Gastrocnemius medialis (tissue), 4 donors: Measurements from ENCODE around the gene ARHGAP24. TPM values are rescaled to one million over a fixed set of nuclear protein-coding genes. Genes with fewer than 3 reads are reported as not detected.

ENCODE experiments used
- ATAC-seq, 2 donors: fragments of 150-250 bp; one replicate each; pipeline ENCODE4 v1.9.1; 2016
- DNase-seq, 2 donors: peaks; one replicate each; pipeline ENCODE4 v3.0.0-alpha.2; 2019
- H3K27ac ChIP-seq, 4 donors: fragments of 200-600 bp; sonication (generic); 1 replicate in 1 of 4; 2 replicates in 3 of 4; pipeline ENCODE4 v1.5.1; 2016 to 2018; ENCODE audit warnings: mild to moderate bottlenecking in 2 of 4, moderate library complexity in 1 of 4
- H3K27me3 ChIP-seq, 3 donors: fragments of 200-600 bp; sonication (generic) in 2 of 3; 1 replicate in 1 of 3; 2 replicates in 2 of 3; pipeline versions ENCODE4 v1.5.1 to v1.6.0; 2016 to 2019; ENCODE audit warnings: mild to moderate bottlenecking in 1 of 3, moderate library complexity in 1 of 3
- H3K36me3 ChIP-seq, 2 donors: fragments of 200-600 bp; sonication (generic) in 1 of 2; one replicate each; pipeline ENCODE4 v1.5.1; 2017 to 2018
- H3K4me1 ChIP-seq, 2 donors: fragments of 200-600 bp; sonication (generic) in 1 of 2; one replicate each; pipeline ENCODE4 v1.5.1; 2016 to 2017; ENCODE audit warnings: mild to moderate bottlenecking in 2 of 2
- H3K4me3 ChIP-seq, 4 donors: fragments of 200-600 bp; sonication (generic) in 3 of 4; 1 replicate in 1 of 4; 2 replicates in 3 of 4; pipeline ENCODE4 v1.5.1; 2016 to 2019; ENCODE audit warnings: mild to moderate bottlenecking in 2 of 4
- H3K9me3 ChIP-seq, 3 donors: fragments of 200-600 bp; sonication (generic) in 2 of 3; 1 replicate in 1 of 3; 2 replicates in 2 of 3; pipeline ENCODE4 v1.5.1; 2016 to 2019
- CTCF ChIP-seq, 5 experiments: fragments of 450-650 bp in 3 of 5; fragments of 200-600 bp in 2 of 5; sonication (generic) in 2 of 5; IDR thresholded peaks in 4 of 5; conservative IDR thresholded peaks in 1 of 5; 1 replicate in 4 of 5; 2 replicates in 1 of 5; pipeline ENCODE4 v1.5.1; 2016 to 2019; ENCODE audit warnings: antibody characterized with exemption in 5 of 5, mild to moderate bottlenecking in 3 of 5, moderate library complexity in 3 of 5
- POLR2A ChIP-seq, 2 donors: fragments of 450-650 bp; IDR thresholded peaks; one replicate each; pipeline ENCODE4 v1.6.1; 2017; ENCODE audit warnings: antibody characterized with exemption in 2 of 2, mild to moderate bottlenecking in 2 of 2, moderate library complexity in 2 of 2
- in situ Hi-C, 4 donors: fragments of 200-750 bp; cut with MboI; loops; one replicate each; pipeline versions ENCODE4 v1.15.0 to v1.8.0; 2017; ENCODE audit warnings: low sequenced_read_pairs in 4 of 4
- intact Hi-C: fragments of 100-400 bp; cut with DNase I; formaldehyde crosslinking; loops from one replicate; pipeline ENCODE4 v1.15.1; 2023; ENCODE audit warnings: low total_unique reads
- total RNA-seq, 4 donors: library from RNA; depleted of rRNA; stranded (reverse); fragments of >200 nt; gene quantifications; one replicate each; pipeline versions ENCODE4 v1.1.0 to v1.2.3, GENCODE V29; 2016

The ARHGAP24 gene
- total RNA-seq, 4 donors from 2014 or later, result 2.8 to 7.8 (median 5.3) TPM

GRCh38 chr4:85676050-85676425 lies 201.1 kb downstream of the ARHGAP24 start:
- ATAC-seq (no peak), DNase-seq (no peak)
- Histone ChIP-seq H3K4me3 (no peak overlapping the region), H3K27me3 (no peaks in the 10 kb centered on the region), H3K9me3 (no peaks in the 10 kb centered on the region), H3K4me1 (no peaks in the 10 kb centered on the region), H3K27ac (no peak overlapping the region), H3K36me3 (no peaks in the 10 kb centered on the region)
- TF ChIP-seq POLR2A (IDR thresholded peaks at IDR 0.05) (no peak), CTCF (IDR thresholded peaks at IDR 0.05 in 4 of 5, conservative IDR thresholded peaks at IDR 0.05 in 1 of 5) (no peak)
- in situ Hi-C loops, result no loop called here
- intact Hi-C loops, result no loop called here

- in situ Hi-C loops (no loop called here), intact Hi-C loops (no loop called here)
- no peaks in the 10 kb centered on the region for H3K9me3 ChIP-seq
- H3K36me3 ChIP-seq, result no peaks in the 10 kb centered on the region
- no peak overlapping the region for H3K27ac ChIP-seq
- ATAC-seq, result no peak
- no peak overlapping the region for H3K4me3 ChIP-seq
- no peaks in the 10 kb centered on the region for H3K4me1 ChIP-seq
- H3K27me3 ChIP-seq, result no peaks in the 10 kb centered on the region
- TF ChIP-seq CTCF (IDR thresholded peaks at IDR 0.05 in 4 of 5, conservative IDR thresholded peaks at IDR 0.05 in 1 of 5) (no peak), POLR2A (IDR thresholded peaks at IDR 0.05) (no peak)
- DNase-seq, result no peak
Measured at GRCh38 chr4:85676850-85677590, 202.1 kb downstream of the ARHGAP24 start.

GRCh38 chr4:85681221-85681657 lies 206.3 kb downstream of the ARHGAP24 start:
- Histone ChIP-seq H3K9me3 (no peaks in the 10 kb centered on the region), H3K27me3 (no peaks in the 10 kb centered on the region), H3K4me1 (no peaks in the 10 kb centered on the region), H3K36me3 (no peaks in the 10 kb centered on the region), H3K27ac (peak overlapping the region in 2 of 4 donors; percentile 11 to 31), H3K4me3 (no peak overlapping the region)
- no peak for TF ChIP-seq CTCF (IDR thresholded peaks at IDR 0.05 in 4 of 5, conservative IDR thresholded peaks at IDR 0.05 in 1 of 5)
- TF ChIP-seq POLR2A (IDR thresholded peaks at IDR 0.05), result no peak
- intact Hi-C loops (no loop called here), in situ Hi-C loops (no loop called here)
- peak; percentile 69 to 76 for ATAC-seq
- peak; percentile 30 to 44 for DNase-seq

- in situ Hi-C loops (no loop called here), intact Hi-C loops (no loop called here)
- H3K9me3 ChIP-seq, result no peaks in the 10 kb centered on the region
- H3K27me3 ChIP-seq, result no peaks in the 10 kb centered on the region
- no peaks in the 10 kb centered on the region for H3K4me1 ChIP-seq
- H3K4me3 ChIP-seq, result no peak overlapping the region
- H3K36me3 ChIP-seq, result no peaks in the 10 kb centered on the region
- no peak for TF ChIP-seq CTCF (IDR thresholded peaks at IDR 0.05 in 4 of 5, conservative IDR thresholded peaks at IDR 0.05 in 1 of 5)
- no peak for TF ChIP-seq POLR2A (IDR thresholded peaks at IDR 0.05)
- ATAC-seq (no peak), DNase-seq (no peak)
- H3K27ac ChIP-seq, result peak overlapping the region in 2 of 4 donors; percentile 10 to 31
Measured at GRCh38 chr4:85681921-85682320, 207.0 kb downstream of the ARHGAP24 start.
